ENCODE measurements around the gene SPG21.

The SPG21 gene

DNA sequence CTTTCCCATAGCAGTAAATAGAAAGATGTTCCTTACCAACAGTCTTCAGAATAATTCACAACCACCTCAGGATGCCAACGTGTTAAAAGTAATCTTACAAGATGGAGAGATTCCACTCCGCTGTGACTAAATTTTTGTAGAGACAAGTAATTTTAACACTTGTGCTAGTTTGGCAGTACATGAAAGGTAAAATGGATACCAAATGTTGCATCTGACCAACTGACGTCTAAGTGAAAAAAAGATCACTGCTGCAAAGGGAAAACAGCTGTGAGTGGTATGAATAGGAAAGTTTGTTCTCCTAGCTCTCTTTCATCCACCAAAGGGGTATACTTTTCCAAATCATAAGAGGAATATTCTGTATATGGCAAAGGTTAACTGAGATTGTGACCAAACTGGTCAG, 2.6 kb downstream of the SPG21 start:
- H3K9ac ChIP-seq (ENCODE audit: low read depth, low read length): no peak overlapping the region
- no peaks in the 10 kb centered on the region for H3K9me3 ChIP-seq (ENCODE audit: insufficient read depth, low read depth, low read length)
- no peaks in the 10 kb centered on the region for H3K4me1 ChIP-seq (ENCODE audit: insufficient read depth, low read length)
- H3K27me3 ChIP-seq (ENCODE audit: insufficient read depth, low read length): no peaks in the 10 kb centered on the region
- H3K27ac ChIP-seq (ENCODE audit: low read length): no peak overlapping the region
- peaks cover 12% of the 10 kb centered on the region for H3K36me3 ChIP-seq (ENCODE audit: insufficient read depth, low read depth, low read length)
- H3K4me3 ChIP-seq (ENCODE audit: low read length): no peak overlapping the region

DNA sequence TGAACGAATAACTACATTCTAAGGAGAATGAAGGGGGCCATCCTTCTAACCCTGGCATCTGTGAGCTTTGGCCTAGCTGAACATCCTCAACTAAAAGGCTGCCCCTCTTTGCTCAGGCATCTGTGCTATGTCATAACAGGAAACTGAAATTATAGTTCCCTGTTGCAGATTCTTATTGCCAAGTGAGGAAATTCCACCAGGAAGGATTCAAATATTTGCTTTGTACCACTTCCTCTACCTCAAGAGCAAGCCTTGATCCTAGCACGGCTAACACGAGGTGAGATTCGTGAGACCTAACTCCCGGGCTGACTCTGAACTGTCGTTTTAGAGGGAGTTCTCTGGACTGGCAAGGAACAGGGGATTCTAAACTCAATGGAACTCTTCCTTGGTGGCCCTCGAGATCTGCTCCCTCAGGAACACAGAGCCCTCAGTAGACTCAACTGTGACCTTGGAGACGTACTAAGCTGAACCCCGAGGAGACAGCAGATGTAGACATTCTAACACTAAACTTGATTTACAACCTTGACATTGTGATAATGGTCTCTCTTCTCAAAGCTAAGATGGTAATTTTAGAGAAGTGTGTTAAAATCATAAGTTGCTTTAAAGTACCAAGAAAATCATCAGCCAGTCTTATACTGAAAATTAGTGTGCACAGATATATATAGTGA, 4.2 kb downstream of the SPG21 start:
- no peak overlapping the region for H3K4me3 ChIP-seq (ENCODE audit: low read length)
- H3K9me3 ChIP-seq (ENCODE audit: insufficient read depth, low read depth, low read length): no peaks in the 10 kb centered on the region
- H3K27ac ChIP-seq (ENCODE audit: low read length): no peak overlapping the region
- no peaks in the 10 kb centered on the region for H3K27me3 ChIP-seq (ENCODE audit: insufficient read depth, low read length)
- H3K36me3 ChIP-seq (ENCODE audit: insufficient read depth, low read depth, low read length): peaks cover 14% of the 10 kb centered on the region
- H3K4me1 ChIP-seq (ENCODE audit: insufficient read depth, low read length): no peaks in the 10 kb centered on the region
- H3K9ac ChIP-seq (ENCODE audit: low read depth, low read length): no peak overlapping the region

DNA sequence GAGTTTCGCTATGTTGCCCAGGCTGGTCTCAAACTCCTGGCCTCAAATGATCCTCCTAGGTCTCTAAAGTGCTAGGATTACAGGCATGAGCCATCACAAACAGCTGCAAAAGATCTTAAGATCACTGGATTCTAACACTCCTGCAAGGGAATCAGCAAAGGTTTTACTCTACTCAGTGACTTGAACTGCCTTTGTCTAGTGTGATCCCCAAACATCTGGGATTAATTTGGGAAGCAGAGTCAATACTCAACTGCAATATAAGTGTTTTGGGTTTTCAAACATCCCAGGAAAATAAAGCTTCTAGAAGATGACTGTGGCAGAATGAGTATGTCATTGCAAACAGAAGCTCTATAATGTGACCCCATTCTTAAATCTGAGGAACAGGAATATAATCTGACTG, 7.2 kb downstream of the SPG21 start:
- Histone ChIP-seq H3K27me3 (ENCODE audit: insufficient read depth, low read length) (no peaks in the 10 kb centered on the region), H3K27ac (ENCODE audit: low read length) (no peak overlapping the region), H3K4me1 (ENCODE audit: insufficient read depth, low read length) (peaks cover 16% of the 10 kb centered on the region; the same call in 1 of the 2 replicates), H3K4me3 (ENCODE audit: low read length) (no peak overlapping the region), H3K36me3 (ENCODE audit: insufficient read depth, low read depth, low read length) (peaks cover 21% of the 10 kb centered on the region), H3K9me3 (ENCODE audit: insufficient read depth, low read depth, low read length) (no peaks in the 10 kb centered on the region), H3K9ac (ENCODE audit: low read depth, low read length) (no peak overlapping the region)

DNA sequence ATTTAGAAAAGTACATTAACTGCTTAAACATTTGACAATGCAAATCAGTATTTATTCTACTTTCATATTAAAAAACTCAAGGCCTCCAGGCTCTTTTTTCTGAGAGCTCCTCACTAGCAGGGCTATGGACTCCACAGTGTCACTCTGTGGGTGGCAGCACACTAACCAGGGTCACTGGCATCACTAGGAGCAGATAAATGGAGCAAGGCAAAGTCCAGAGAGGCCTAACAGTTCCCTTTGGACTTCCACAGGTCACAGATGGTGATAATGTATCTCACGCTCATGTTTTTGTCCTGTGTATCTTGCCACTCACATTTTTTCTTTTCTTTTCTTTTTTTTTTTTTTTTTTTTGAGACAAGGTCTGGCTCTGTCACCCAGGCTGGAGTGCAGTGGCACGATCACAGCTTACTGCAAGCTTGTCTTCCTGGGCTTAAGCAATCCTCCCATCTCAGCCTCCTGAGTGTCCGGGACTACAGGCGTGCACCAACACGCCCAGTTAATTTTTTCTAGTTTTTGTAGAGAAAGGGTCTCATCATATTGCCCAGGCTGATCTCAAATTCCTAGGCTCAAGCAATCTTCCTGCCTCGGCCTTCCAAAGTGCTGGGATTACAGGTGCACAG, 7.8 kb downstream of the SPG21 start:
- peaks cover 16% of the 10 kb centered on the region; the same call in 1 of the 2 replicates for H3K4me1 ChIP-seq (ENCODE audit: insufficient read depth, low read length)
- H3K27me3 ChIP-seq (ENCODE audit: insufficient read depth, low read length): no peaks in the 10 kb centered on the region
- peaks cover 17% of the 10 kb centered on the region for H3K36me3 ChIP-seq (ENCODE audit: insufficient read depth, low read depth, low read length)
- no peak overlapping the region for H3K4me3 ChIP-seq (ENCODE audit: low read length)
- no peak overlapping the region for H3K27ac ChIP-seq (ENCODE audit: low read length)
- H3K9ac ChIP-seq (ENCODE audit: low read depth, low read length): no peak overlapping the region
- H3K9me3 ChIP-seq (ENCODE audit: insufficient read depth, low read depth, low read length): no peaks in the 10 kb centered on the region

DNA sequence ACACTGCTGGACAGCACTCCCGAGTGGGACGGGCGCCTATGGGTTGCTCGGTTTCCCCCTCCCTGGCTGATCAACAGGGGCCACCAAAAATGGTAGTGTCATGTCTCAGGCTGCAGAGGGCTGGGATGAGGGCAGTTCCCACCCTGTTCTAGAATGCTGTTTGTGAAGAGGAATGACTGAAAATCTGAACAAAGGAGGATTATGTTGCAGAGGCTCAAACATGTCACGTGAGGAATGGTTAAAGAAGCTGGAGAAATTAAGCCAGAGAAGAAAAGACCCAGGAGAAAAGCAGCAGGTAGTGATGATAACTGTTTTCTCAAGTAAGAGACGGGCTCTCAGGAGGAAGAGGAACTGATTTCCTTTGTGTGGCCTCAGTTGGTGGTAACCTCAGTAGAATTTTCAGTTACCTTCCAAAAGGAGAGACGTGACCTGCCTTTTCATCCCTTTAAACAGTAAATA, 10.4 kb downstream of the SPG21 start:
- Histone ChIP-seq H3K27ac (ENCODE audit: low read length) (peak overlapping the region; percentile 27), H3K9me3 (ENCODE audit: insufficient read depth, low read depth, low read length) (no peaks in the 10 kb centered on the region), H3K36me3 (ENCODE audit: insufficient read depth, low read depth, low read length) (peaks cover 34% of the 10 kb centered on the region), H3K27me3 (ENCODE audit: insufficient read depth, low read length) (no peaks in the 10 kb centered on the region), H3K4me3 (ENCODE audit: low read length) (peak overlapping the region; percentile 42; the same call in 1 of the 2 replicates), H3K4me1 (ENCODE audit: insufficient read depth, low read length) (peaks cover 16% of the 10 kb centered on the region; the same call in 1 of the 2 replicates), H3K9ac (ENCODE audit: low read depth, low read length) (peak overlapping the region; percentile 66)

DNA sequence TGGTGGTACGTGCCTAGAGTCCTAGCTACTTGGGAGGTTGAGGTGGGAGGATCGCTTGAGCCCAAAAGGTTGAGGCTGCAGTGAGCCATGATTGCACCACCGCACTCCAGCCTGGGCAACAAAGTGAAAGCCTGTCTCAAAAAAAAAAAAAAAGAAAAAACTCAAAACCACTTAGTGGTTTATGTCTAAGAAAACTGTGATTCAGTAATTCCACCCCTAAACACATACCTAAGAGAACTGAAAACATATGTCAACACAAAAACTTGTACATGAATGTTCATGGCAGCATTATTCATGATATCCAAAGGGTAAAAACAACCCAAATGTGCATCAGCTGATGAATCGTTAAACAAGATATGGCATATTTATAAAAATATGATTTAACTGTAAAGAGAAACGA, 14.3 kb downstream of the SPG21 start:
- H3K4me1 ChIP-seq (ENCODE audit: insufficient read depth, low read length): peaks cover 16% of the 10 kb centered on the region; the same call in 1 of the 2 replicates

DNA sequence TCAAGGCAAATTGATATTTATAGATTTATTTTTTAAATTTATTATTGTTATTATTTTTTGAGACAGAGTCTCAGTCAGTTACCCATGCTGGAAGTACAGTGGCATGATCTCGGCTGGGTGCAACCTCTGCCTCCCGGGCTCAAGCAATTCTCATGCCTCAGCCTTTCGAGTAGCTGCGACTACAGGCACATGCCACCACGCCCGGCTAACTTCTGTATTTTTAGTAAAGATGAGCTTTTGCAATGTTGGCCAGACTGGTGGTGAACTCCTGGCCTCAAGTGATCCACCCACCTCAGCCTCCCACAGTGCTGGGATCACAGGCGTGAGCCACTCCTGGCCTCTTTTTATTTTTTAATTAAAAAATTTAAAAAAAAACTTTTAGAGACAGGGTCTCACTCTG, 19.0 kb downstream of the SPG21 start:
- Histone ChIP-seq H3K9me3 (ENCODE audit: insufficient read depth, low read depth, low read length) (no peaks in the 10 kb centered on the region), H3K4me1 (ENCODE audit: insufficient read depth, low read length) (no peaks in the 10 kb centered on the region), H3K27ac (ENCODE audit: low read length) (no peak overlapping the region), H3K27me3 (ENCODE audit: insufficient read depth, low read length) (no peaks in the 10 kb centered on the region), H3K4me3 (ENCODE audit: low read length) (no peak overlapping the region), H3K36me3 (ENCODE audit: insufficient read depth, low read depth, low read length) (peaks cover 62% of the 10 kb centered on the region), H3K9ac (ENCODE audit: low read depth, low read length) (no peak overlapping the region)

More for the DNA sequence above, 14.3 kb downstream of the SPG21 start:
- Histone ChIP-seq H3K27me3 (ENCODE audit: insufficient read depth, low read length) (no peaks in the 10 kb centered on the region), H3K27ac (ENCODE audit: low read length) (no peak overlapping the region), H3K9ac (ENCODE audit: low read depth, low read length) (no peak overlapping the region), H3K9me3 (ENCODE audit: insufficient read depth, low read depth, low read length) (no peaks in the 10 kb centered on the region), H3K4me3 (ENCODE audit: low read length) (no peak overlapping the region), H3K36me3 (ENCODE audit: insufficient read depth, low read depth, low read length) (peaks cover 51% of the 10 kb centered on the region)

DNA sequence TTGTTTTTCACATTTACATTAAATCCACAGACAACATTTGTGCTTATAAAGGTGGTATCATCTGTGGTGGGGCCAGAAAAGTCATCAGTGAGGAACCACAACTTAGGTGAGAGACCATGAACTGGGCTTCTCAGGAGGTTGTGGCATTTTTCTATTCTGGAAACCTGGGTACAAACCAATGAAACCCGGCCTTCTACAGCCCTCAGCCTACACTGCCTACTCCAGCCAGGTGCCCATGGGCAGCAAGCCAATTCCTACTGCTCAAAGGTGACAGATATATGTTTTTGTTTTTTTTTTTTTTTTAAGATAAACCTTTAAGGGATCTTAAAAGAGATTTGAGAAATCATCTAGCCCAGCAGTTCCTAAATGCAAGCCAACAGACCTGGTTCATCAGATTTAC, 20.3 kb downstream of the SPG21 start:
- H3K9me3 ChIP-seq (ENCODE audit: insufficient read depth, low read depth, low read length): no peaks in the 10 kb centered on the region
- no peaks in the 10 kb centered on the region for H3K4me1 ChIP-seq (ENCODE audit: insufficient read depth, low read length)
- no peak overlapping the region for H3K9ac ChIP-seq (ENCODE audit: low read depth, low read length)
- H3K36me3 ChIP-seq (ENCODE audit: insufficient read depth, low read depth, low read length): peaks cover 66% of the 10 kb centered on the region
- no peak overlapping the region for H3K27ac ChIP-seq (ENCODE audit: low read length)
- H3K27me3 ChIP-seq (ENCODE audit: insufficient read depth, low read length): no peaks in the 10 kb centered on the region
- no peak overlapping the region for H3K4me3 ChIP-seq (ENCODE audit: low read length)

DNA sequence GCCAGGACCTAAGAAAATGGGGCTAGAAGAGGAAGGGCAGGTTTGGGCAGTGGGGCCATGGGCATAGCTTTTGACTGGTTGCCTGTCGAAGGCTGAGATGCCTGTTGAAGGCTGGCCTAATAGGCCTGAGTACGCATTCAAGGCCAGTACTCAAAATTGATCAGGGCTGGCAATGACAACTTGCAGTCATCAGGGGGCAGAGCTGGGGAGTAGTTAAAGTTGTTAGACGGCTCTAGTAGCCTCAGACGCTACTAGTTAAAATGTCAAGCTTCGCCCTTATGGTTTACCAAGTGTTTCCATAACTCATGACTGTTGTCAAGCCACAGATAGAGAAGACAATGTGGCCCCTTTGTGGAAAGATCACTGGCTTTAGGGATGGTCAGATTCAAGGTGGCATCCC, 28.7 kb downstream of the SPG21 start:
- H3K4me1 ChIP-seq (ENCODE audit: insufficient read depth, low read length): no peaks in the 10 kb centered on the region
- H3K27ac ChIP-seq (ENCODE audit: low read length): no peak overlapping the region
- H3K27me3 ChIP-seq (ENCODE audit: insufficient read depth, low read length): no peaks in the 10 kb centered on the region
- no peaks in the 10 kb centered on the region for H3K9me3 ChIP-seq (ENCODE audit: insufficient read depth, low read depth, low read length)
- no peak overlapping the region for H3K4me3 ChIP-seq (ENCODE audit: low read length)
- no peak overlapping the region for H3K9ac ChIP-seq (ENCODE audit: low read depth, low read length)
- H3K36me3 ChIP-seq (ENCODE audit: insufficient read depth, low read depth, low read length): peaks cover 87% of the 10 kb centered on the region

DNA sequence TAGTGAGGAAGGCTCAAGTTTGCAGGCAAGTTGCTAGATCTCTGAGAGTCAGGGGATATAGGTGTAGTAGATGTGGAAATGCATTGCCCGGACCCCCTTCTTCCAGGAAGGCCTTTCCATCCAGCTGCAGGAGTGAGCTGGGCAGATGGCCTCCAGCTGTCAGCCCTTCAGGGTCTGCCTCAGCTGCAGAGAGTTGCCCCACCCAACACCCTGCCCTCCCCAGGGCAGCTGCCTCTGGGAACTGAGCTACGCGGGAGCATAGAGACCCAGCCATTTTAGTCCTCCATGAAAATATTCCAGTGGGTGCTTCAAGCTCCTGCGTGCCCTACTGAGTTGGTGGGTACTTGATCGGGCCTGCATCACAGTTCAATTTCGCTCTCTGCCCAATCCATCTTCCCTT, 29.6 kb downstream of the SPG21 start:
- Histone ChIP-seq H3K27me3 (ENCODE audit: insufficient read depth, low read length) (no peaks in the 10 kb centered on the region), H3K27ac (ENCODE audit: low read length) (no peak overlapping the region), H3K4me1 (ENCODE audit: insufficient read depth, low read length) (no peaks in the 10 kb centered on the region), H3K9me3 (ENCODE audit: insufficient read depth, low read depth, low read length) (no peaks in the 10 kb centered on the region), H3K4me3 (ENCODE audit: low read length) (no peak overlapping the region), H3K9ac (ENCODE audit: low read depth, low read length) (no peak overlapping the region), H3K36me3 (ENCODE audit: insufficient read depth, low read depth, low read length) (peaks cover 91% of the 10 kb centered on the region)

DNA sequence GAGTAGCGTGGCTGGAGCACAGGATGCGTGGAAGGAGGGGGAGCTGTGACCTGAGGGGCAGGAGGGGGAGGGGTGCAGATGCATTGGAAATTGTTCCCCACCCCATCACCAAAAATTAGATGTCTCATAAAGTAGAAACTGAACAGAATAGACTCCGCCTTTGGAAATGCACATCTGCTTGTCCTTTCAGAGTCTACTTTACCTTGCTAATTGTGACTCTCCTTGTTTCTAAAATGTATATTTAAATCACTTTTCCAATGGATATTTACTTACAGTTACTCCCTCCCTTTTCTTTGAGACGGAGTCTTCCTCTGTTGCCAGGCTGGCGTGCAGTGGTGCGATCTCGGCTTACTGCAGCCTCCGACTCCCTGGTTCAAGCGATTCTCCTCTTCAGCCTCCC, 30.6 kb downstream of the SPG21 start:
- H3K27ac ChIP-seq (ENCODE audit: low read length): no peak overlapping the region
- H3K27me3 ChIP-seq (ENCODE audit: insufficient read depth, low read length): no peaks in the 10 kb centered on the region
- H3K4me1 ChIP-seq (ENCODE audit: insufficient read depth, low read length): no peaks in the 10 kb centered on the region
- no peak overlapping the region for H3K9ac ChIP-seq (ENCODE audit: low read depth, low read length)
- no peak overlapping the region for H3K4me3 ChIP-seq (ENCODE audit: low read length)
- H3K36me3 ChIP-seq (ENCODE audit: insufficient read depth, low read depth, low read length): peaks cover 83% of the 10 kb centered on the region
- H3K9me3 ChIP-seq (ENCODE audit: insufficient read depth, low read depth, low read length): peaks cover 8% of the 10 kb centered on the region; the same call in 1 of the 2 replicates

DNA sequence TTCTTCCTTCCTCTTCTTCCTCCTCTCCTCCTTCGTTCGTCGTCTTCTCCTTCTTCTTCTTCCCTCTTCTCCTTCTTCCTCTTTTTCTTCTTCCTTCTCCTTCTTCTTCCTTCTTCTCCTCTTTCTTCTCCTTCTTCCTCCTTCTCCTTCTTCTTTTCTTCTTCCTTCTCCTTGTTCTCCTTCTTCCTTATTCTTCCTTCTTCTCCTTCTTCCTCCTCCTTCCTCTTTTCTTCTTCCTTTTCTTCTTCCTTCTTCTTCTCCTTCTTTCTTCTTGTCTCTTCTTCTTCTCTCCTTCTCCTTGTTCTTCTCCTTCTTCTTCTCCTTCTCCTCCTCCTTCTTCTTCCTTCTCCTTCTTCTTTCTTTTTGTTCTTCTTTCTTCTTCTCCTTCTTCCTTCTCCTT, 35.3 kb downstream of the SPG21 start:
- H3K36me3 ChIP-seq (ENCODE audit: insufficient read depth, low read depth, low read length): peaks cover 36% of the 10 kb centered on the region
- H3K27ac ChIP-seq (ENCODE audit: low read length): no peak overlapping the region
- H3K4me1 ChIP-seq (ENCODE audit: insufficient read depth, low read length): no peaks in the 10 kb centered on the region
- no peaks in the 10 kb centered on the region for H3K27me3 ChIP-seq (ENCODE audit: insufficient read depth, low read length)
- peaks cover 8% of the 10 kb centered on the region; the same call in 1 of the 2 replicates for H3K9me3 ChIP-seq (ENCODE audit: insufficient read depth, low read depth, low read length)
- H3K9ac ChIP-seq (ENCODE audit: low read depth, low read length): no peak overlapping the region
- H3K4me3 ChIP-seq (ENCODE audit: low read length): no peak overlapping the region

Measured in iPS-20b (cell line).